Gastrocnemius medialis (tissue), 4 donors: ENCODE data around the gene INCA1.

Experiments used
- POLR2A ChIP-seq, 2 donors: fragments of 450-650 bp; IDR thresholded peaks; one replicate each; pipeline ENCODE4 v1.6.1; 2017; ENCODE audit warnings: antibody characterized with exemption in 2 of 2, mild to moderate bottlenecking in 2 of 2, moderate library complexity in 2 of 2
- TF ChIP-seq, protein P1 (sequence below), 5 experiments: fragments of 450-650 bp in 3 of 5; fragments of 200-600 bp in 2 of 5; sonication (generic) in 2 of 5; IDR thresholded peaks in 4 of 5; conservative IDR thresholded peaks in 1 of 5; 1 replicate in 4 of 5; 2 replicates in 1 of 5; pipeline ENCODE4 v1.5.1; 2016 to 2019; ENCODE audit warnings: antibody characterized with exemption in 5 of 5, mild to moderate bottlenecking in 3 of 5, moderate library complexity in 3 of 5

DNA sequence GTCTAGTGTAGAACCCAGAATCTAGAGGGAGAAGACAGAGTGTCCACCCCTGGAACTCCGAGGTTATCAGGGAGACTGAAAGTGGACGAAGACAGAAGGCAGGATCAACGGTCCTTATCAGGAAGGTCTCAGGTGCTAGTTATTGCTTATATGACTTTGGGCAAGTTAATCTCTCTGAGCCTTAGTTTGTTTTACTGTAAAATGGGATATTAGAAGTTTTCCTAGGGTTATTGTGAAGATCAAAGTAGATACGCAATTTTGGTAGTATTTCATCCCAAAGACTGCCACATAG is 56.1 kb downstream of the INCA1 start:
- no peak for TF ChIP-seq POLR2A (IDR thresholded peaks at IDR 0.05)
- TF ChIP-seq, protein P1, sequence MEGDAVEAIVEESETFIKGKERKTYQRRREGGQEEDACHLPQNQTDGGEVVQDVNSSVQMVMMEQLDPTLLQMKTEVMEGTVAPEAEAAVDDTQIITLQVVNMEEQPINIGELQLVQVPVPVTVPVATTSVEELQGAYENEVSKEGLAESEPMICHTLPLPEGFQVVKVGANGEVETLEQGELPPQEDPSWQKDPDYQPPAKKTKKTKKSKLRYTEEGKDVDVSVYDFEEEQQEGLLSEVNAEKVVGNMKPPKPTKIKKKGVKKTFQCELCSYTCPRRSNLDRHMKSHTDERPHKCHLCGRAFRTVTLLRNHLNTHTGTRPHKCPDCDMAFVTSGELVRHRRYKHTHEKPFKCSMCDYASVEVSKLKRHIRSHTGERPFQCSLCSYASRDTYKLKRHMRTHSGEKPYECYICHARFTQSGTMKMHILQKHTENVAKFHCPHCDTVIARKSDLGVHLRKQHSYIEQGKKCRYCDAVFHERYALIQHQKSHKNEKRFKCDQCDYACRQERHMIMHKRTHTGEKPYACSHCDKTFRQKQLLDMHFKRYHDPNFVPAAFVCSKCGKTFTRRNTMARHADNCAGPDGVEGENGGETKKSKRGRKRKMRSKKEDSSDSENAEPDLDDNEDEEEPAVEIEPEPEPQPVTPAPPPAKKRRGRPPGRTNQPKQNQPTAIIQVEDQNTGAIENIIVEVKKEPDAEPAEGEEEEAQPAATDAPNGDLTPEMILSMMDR (IDR thresholded peaks at IDR 0.05 in 4 of 5, conservative IDR thresholded peaks at IDR 0.05 in 1 of 5) = no peak
